B cell (primary cell): ENCODE measurements around the gene ISL2. TPM values are rescaled to one million over a fixed set of nuclear protein-coding genes. Genes with fewer than 3 reads are reported as not detected.

Experiments used
- ATAC-seq: fragments of 200-7000 bp; cut with Tn5 transposase; one replicate; pipeline ENCODE4 v1.10.0; 2021; ENCODE audit warnings: low read depth, mild to moderate bottlenecking, moderate number of reproducible peaks, moderate library complexity
- CTCF ChIA-PET: fragments of 350-600 bp; sonication (Branson Sonifier 250); formaldehyde crosslinking; loops from one replicate; lab custom pipeline; 2021; ENCODE audit warnings: antibody characterized with exemption, inconsistent platforms; lab: Charles Lee
- POLR2A ChIA-PET: fragments of 350-600 bp; sonication (Branson Sonifier 250); formaldehyde crosslinking; loops from one replicate; lab custom pipeline; 2021; ENCODE audit warnings: antibody characterized with exemption; lab: Charles Lee
- DNase-seq: peaks from one replicate; pipeline ENCODE4 v3.0.0; 2013
- H2AFZ ChIP-seq: 2 replicates; pipeline ENCODE4 v1.6.1; 2012; ENCODE audit warnings: mild to moderate bottlenecking, low read depth, low read length; ENCODE audit not compliant: insufficient read depth, poor library complexity, severe bottlenecking
- H3K27ac ChIP-seq, 2 donors: 1 replicate in 1 of 2; 2 replicates in 1 of 2; pipeline ENCODE4 v1.5.1; 2012 to 2013; ENCODE audit warnings: low read length in 2 of 2, mild to moderate bottlenecking in 2 of 2, moderate library complexity in 1 of 2
- H3K27me3 ChIP-seq, 4 experiments: fragments of 200-600 bp in 1 of 4; sonication (generic) in 1 of 4; replicated peaks in 1 of 4; 1 replicate in 2 of 4; 2 replicates in 2 of 4; pipeline versions ENCODE4 v1.6.1 to v1.7.0; 2013 to 2016; ENCODE audit warnings: low read length in 3 of 4, mild to moderate bottlenecking in 2 of 4, mixed read lengths in 1 of 4, moderate library complexity in 1 of 4; ENCODE audit not compliant: insufficient read depth in 4 of 4, control insufficient read depth in 3 of 4; ENCODE audit errors: control extremely low read depth in 1 of 4
- H3K36me3 ChIP-seq, 2 experiments: replicated peaks in 1 of 2; 1 replicate in 1 of 2; 2 replicates in 1 of 2; pipeline versions ENCODE4 v1.6.1 to v1.7.1; 2013; ENCODE audit warnings: low read length in 1 of 2; ENCODE audit not compliant: insufficient read depth in 2 of 2, control insufficient read depth in 1 of 2; ENCODE audit errors: control extremely low read depth in 1 of 2, extremely low read depth in 1 of 2
- H3K4me1 ChIP-seq, 2 donors: fragments of 200-600 bp in 1 of 2; sonication (generic) in 1 of 2; 1 replicate in 1 of 2; 2 replicates in 1 of 2; pipeline versions ENCODE4 v1.5.1 to v1.6.1; 2013 to 2017; ENCODE audit warnings: low read length in 2 of 2; ENCODE audit not compliant: control insufficient read depth in 2 of 2, insufficient read depth in 2 of 2
- H3K4me2 ChIP-seq: replicated peaks from 2 replicates; pipeline ENCODE3; 2012; ENCODE audit warnings: mild to moderate bottlenecking, low read depth, low read length; ENCODE audit not compliant: poor library complexity, severe bottlenecking
- H3K4me3 ChIP-seq, 5 experiments: fragments of 200-600 bp in 1 of 5; sonication (generic) in 1 of 5; 1 replicate in 3 of 5; 2 replicates in 2 of 5; pipeline versions ENCODE4 v1.5.1 to v1.7.0; 2011 to 2016; ENCODE audit warnings: low read length in 4 of 5, mild to moderate bottlenecking in 4 of 5, low read depth in 2 of 5, control low read depth in 1 of 5, moderate library complexity in 1 of 5; ENCODE audit not compliant: insufficient read depth in 1 of 5; ENCODE audit errors: control extremely low read depth in 1 of 5, extremely low read depth in 1 of 5
- H3K79me2 ChIP-seq: fragments of 200-600 bp; sonication (generic); one replicate; pipeline ENCODE4 v1.6.0; 2016; ENCODE audit warnings: low read length; ENCODE audit not compliant: control insufficient read depth, insufficient read depth
- H3K9ac ChIP-seq: fragments of 200-600 bp; sonication (generic); 2 replicates; pipeline ENCODE4 v1.6.1; 2017; ENCODE audit warnings: mild to moderate bottlenecking, low read length, moderate library complexity
- H3K9me3 ChIP-seq, 3 donors: one replicate each; pipeline versions ENCODE4 v1.6.1 to v1.7.1; 2013; ENCODE audit warnings: low read length in 2 of 3; ENCODE audit not compliant: control insufficient read depth in 2 of 3, insufficient read depth in 1 of 3; ENCODE audit errors: control extremely low read depth in 1 of 3
- H4K20me1 ChIP-seq: 2 replicates; pipeline ENCODE4 v1.6.0; 2012; ENCODE audit warnings: mild to moderate bottlenecking, low read length; ENCODE audit not compliant: insufficient read depth, control insufficient read depth, poor library complexity, severe bottlenecking
- H3K27ac Mint-ChIP-seq: one replicate; pipeline ENCODE4 v1.8.0; 2021; ENCODE audit warnings: mixed read lengths
- H3K27me3 Mint-ChIP-seq: one replicate; pipeline ENCODE4 v1.8.0; 2021; ENCODE audit warnings: mixed read lengths
- H3K4me1 Mint-ChIP-seq: one replicate; pipeline ENCODE4 v1.8.0; 2021; ENCODE audit warnings: mixed read lengths
- H3K4me3 Mint-ChIP-seq: one replicate; pipeline ENCODE4 v1.8.0; 2021; ENCODE audit warnings: mixed read lengths
- H3K9me3 Mint-ChIP-seq: one replicate; pipeline ENCODE4 v1.8.0; 2022; ENCODE audit warnings: mixed read lengths; ENCODE audit not compliant: insufficient read depth
- CTCF ChIP-seq: fragments of 200-600 bp; IDR thresholded peaks from one replicate; pipeline ENCODE4 v1.8.0; 2022; ENCODE audit warnings: antibody characterized with exemption, mild to moderate bottlenecking
- EZH2 ChIP-seq: IDR thresholded peaks from 2 replicates; pipeline ENCODE4 v1.6.1; 2012; ENCODE audit warnings: borderline replicate concordance, low read depth, mild to moderate bottlenecking, moderate library complexity, low read length; ENCODE audit not compliant: insufficient read depth, poor library complexity, severe bottlenecking
- WGBS: methylation state at CpG from one replicate; pipeline ENCODE4 v1.1.5; 2013; ENCODE audit warnings: missing lambda C conversion rate; ENCODE audit not compliant: insufficient coverage; 5-methylcytosine and 5-hydroxymethylcytosine counted together
- intact Hi-C: fragments of 100-400 bp; cut with micrococcal nuclease; formaldehyde crosslinking; loops from one replicate; pipeline ENCODE4 v1.10.0; 2022
- polyA plus RNA-seq: library from polyadenylated mRNA; depleted of rRNA; stranded (reverse); fragments of >200 nt; gene quantifications from 2 replicates; pipeline ENCODE4 v1.2.3, GENCODE V29; 2012
- total RNA-seq, 2 donors: library from RNA; stranded (reverse); fragments of 120-200 nt in 1 of 2; gene quantifications; 1 replicate in 1 of 2; 2 replicates in 1 of 2; pipeline versions ENCODE4 v1.2.3 to v1.2.4, GENCODE V29; 2013 to 2022

ISL2 gene
- total and polyA plus RNA-seq, 2 donors (not counting 1 experiment from before 2014, with no cell fraction given): 0.59 to 1.8 TPM

GRCh38 chr15:76391309-76391708, 54.7 kb downstream of the ISL2 start:
- ChIA-PET POLR2A (no interaction called here), CTCF (no interaction called here)
- Histone ChIP-seq H3K27me3 (no peaks in the 10 kb centered on the region), H3K36me3 (no peaks in the 10 kb centered on the region), H3K4me2 (no peak overlapping the region), H3K79me2 (no peaks in the 10 kb centered on the region), H2AFZ (no peak overlapping the region), H3K4me1 (no peaks in the 10 kb centered on the region), H3K9me3 (no peaks in the 10 kb centered on the region), H3K9ac (no peak overlapping the region), H3K27ac (no peak overlapping the region), H3K4me3 (no peak overlapping the region), H4K20me1 (no peaks in the 10 kb centered on the region)
- TF ChIP-seq CTCF: no peak
- no peak for TF ChIP-seq EZH2
- no peaks in the 10 kb centered on the region for H3K4me1 Mint-ChIP-seq
- H3K27me3 Mint-ChIP-seq: no peaks in the 10 kb centered on the region
- no peak overlapping the region for H3K4me3 Mint-ChIP-seq
- ATAC-seq: no peak
- intact Hi-C loops: no loop called here
- no peaks in the 10 kb centered on the region for H3K9me3 Mint-ChIP-seq
- no peak for DNase-seq
- H3K27ac Mint-ChIP-seq: no peak overlapping the region
- WGBS: no CpG with 5 or more reads among the region's 3 CpGs

- H3K9me3 Mint-ChIP-seq: no peaks in the 10 kb centered on the region
- H4K20me1 ChIP-seq: no peaks in the 10 kb centered on the region
- no peaks in the 10 kb centered on the region for H3K9me3 ChIP-seq
- no peaks in the 10 kb centered on the region for H3K79me2 ChIP-seq
- no peak overlapping the region for H3K4me3 ChIP-seq
- no peak overlapping the region for H3K27ac ChIP-seq
- DNase-seq: no peak
- ATAC-seq: no peak
- intact Hi-C loops: no loop called here
- no peak overlapping the region for H3K4me2 ChIP-seq
- TF ChIP-seq CTCF: no peak
- TF ChIP-seq EZH2: no peak
- H3K4me1 Mint-ChIP-seq: no peaks in the 10 kb centered on the region
- no peak overlapping the region for H3K9ac ChIP-seq
- POLR2A ChIA-PET: no interaction called here
- no peaks in the 10 kb centered on the region for H3K27me3 Mint-ChIP-seq
- no peak overlapping the region for H2AFZ ChIP-seq
- no peaks in the 10 kb centered on the region for H3K36me3 ChIP-seq
- H3K4me3 Mint-ChIP-seq: no peak overlapping the region
- no peaks in the 10 kb centered on the region for H3K27me3 ChIP-seq
- H3K4me1 ChIP-seq: no peaks in the 10 kb centered on the region
- no peak overlapping the region for H3K27ac Mint-ChIP-seq
- CTCF ChIA-PET: no interaction called here
Measured at GRCh38 chr15:76391847-76392246, 55.3 kb downstream of the ISL2 start.

Other genes with a start within 250 kb of the ISL2 start
- gene ETFA, start 25.3 kb upstream of the ISL2 start, total RNA-seq: 62.3 and 68.8 TPM in 2 replicates
- 27.9 and 34.9 TPM in 2 replicates for gene ETFA, start 25.3 kb upstream of the ISL2 start, polyA plus RNA-seq